ENCODE measurements around the gene LRRC71. TPM values are rescaled to one million over a fixed set of nuclear protein-coding genes. Genes with fewer than 3 reads are reported as not detected.

Gene LRRC71
- total RNA-seq, 3 donors from 2014 or later: not detected

GRCh38 chr1:156936721-156937220, 16.3 kb downstream of the LRRC71 start:
- Histone ChIP-seq H3K9me3 (no peaks in the 10 kb centered on the region), H3K4me3 (no peak overlapping the region), H3K36me3 (no peaks in the 10 kb centered on the region), H3K27me3 (no peaks in the 10 kb centered on the region), H3K27ac (no peak overlapping the region), H3K4me1 (no peaks in the 10 kb centered on the region)
- no peak for TF ChIP-seq POLR2A (IDR thresholded peaks at IDR 0.05)
- TF ChIP-seq, protein P1, sequence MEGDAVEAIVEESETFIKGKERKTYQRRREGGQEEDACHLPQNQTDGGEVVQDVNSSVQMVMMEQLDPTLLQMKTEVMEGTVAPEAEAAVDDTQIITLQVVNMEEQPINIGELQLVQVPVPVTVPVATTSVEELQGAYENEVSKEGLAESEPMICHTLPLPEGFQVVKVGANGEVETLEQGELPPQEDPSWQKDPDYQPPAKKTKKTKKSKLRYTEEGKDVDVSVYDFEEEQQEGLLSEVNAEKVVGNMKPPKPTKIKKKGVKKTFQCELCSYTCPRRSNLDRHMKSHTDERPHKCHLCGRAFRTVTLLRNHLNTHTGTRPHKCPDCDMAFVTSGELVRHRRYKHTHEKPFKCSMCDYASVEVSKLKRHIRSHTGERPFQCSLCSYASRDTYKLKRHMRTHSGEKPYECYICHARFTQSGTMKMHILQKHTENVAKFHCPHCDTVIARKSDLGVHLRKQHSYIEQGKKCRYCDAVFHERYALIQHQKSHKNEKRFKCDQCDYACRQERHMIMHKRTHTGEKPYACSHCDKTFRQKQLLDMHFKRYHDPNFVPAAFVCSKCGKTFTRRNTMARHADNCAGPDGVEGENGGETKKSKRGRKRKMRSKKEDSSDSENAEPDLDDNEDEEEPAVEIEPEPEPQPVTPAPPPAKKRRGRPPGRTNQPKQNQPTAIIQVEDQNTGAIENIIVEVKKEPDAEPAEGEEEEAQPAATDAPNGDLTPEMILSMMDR (IDR thresholded peaks at IDR 0.05): no peak
- TF ChIP-seq POLR2AphosphoS5 (IDR thresholded peaks at IDR 0.05): no peak
- DNase-seq (ENCODE audit: low spot score in 2 of 2): no peak
- intact Hi-C loops (cut with DNase I; ENCODE audit: low total_unique reads): no loop called here

DNA sequence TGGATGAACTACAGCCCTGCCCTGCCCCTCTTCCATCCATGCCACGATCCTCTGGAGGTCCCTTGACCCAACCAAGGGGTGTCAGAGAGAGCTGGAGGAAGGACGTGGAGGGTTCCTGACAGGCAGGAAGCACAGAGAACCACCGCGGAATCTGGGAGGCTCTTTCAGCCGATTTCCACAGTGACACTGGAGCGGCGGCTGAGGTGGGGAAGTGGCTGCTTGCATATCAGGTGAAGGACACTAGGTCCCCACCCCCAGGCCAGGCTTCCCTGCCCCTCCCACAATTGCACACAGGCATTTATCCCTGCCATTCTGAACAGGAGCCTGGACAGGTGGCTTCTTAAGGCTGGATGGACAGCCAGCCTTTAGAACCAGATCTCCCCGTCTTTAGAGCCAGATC, 17.5 kb downstream of the LRRC71 start:
- Histone ChIP-seq H3K36me3 (no peaks in the 10 kb centered on the region), H3K4me1 (no peaks in the 10 kb centered on the region), H3K4me3 (no peak overlapping the region), H3K27me3 (no peaks in the 10 kb centered on the region), H3K27ac (no peak overlapping the region), H3K9me3 (no peaks in the 10 kb centered on the region)
- no peak for TF ChIP-seq POLR2AphosphoS5 (IDR thresholded peaks at IDR 0.05)
- DNase-seq (ENCODE audit: low spot score in 2 of 2): no peak
- intact Hi-C loops (cut with DNase I; ENCODE audit: low total_unique reads): no loop called here

DNA sequence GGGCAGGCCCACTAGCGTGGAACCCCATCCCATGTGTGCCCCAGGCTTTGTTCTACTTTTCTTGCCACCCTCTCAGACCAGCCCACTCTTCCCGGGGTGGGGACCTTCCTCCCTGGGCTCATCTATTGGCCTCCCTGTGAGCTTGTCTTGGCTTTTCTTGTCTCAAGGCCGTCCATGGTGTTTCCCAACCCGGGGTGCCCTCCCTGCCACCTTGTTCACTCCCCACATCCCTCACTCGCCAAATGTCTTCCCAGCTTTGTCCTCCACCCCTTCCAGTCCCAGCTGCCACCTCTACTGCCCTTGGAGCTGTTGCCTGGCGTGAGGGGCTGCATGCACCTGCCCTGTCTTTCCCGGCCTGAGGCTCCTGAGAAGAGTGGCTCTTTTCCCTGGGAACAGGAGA, 18.4 kb downstream of the LRRC71 start:
- DNase-seq (ENCODE audit: low spot score in 2 of 2): no peak
- TF ChIP-seq POLR2AphosphoS5 (IDR thresholded peaks at IDR 0.05) (no peak), POLR2A (IDR thresholded peaks at IDR 0.05) (no peak)
- TF ChIP-seq, protein P1 (IDR thresholded peaks at IDR 0.05): no peak
- no peak overlapping the region for H3K27ac ChIP-seq
- H3K4me3 ChIP-seq: no peak overlapping the region
- H3K4me1 ChIP-seq: no peaks in the 10 kb centered on the region
- H3K27me3 ChIP-seq: no peaks in the 10 kb centered on the region
- H3K9me3 ChIP-seq: no peaks in the 10 kb centered on the region
- intact Hi-C loops (cut with DNase I; ENCODE audit: low total_unique reads): no loop called here
- H3K36me3 ChIP-seq: no peaks in the 10 kb centered on the region

DNA sequence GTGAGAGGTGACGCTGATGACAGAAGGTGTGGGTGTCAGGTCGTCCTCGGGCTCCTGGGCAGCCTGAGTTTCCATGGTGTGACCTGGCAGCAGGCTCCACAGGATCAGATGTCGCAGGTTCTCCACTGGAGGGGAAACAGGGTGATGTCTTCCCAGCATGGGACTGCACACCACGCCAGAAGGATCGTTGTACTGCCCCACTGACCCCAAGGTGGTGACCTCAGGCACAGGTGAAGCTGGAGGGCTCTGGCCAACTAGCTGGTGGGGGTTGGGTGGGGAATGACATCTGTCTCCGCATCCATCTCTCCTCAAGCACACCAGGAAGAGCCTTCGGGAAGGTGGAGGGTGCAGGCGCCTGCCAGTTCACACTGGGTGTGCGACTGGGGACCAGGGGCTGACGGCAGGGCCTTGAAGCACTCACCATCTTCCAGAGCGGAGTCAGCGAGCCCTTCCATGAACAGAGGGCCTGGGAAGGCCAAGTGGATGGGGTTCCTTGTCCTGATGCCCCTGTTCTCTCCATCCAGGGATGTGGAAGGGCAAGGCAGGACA, 19.4 kb downstream of the LRRC71 start:
- H3K9me3 ChIP-seq: no peaks in the 10 kb centered on the region
- H3K4me1 ChIP-seq: no peaks in the 10 kb centered on the region
- no peak for DNase-seq (ENCODE audit: low spot score in 2 of 2)
- no peak overlapping the region for H3K27ac ChIP-seq
- no peaks in the 10 kb centered on the region for H3K36me3 ChIP-seq
- TF ChIP-seq POLR2A (IDR thresholded peaks at IDR 0.05) (no peak), POLR2AphosphoS5 (IDR thresholded peaks at IDR 0.05) (no peak)
- TF ChIP-seq, protein P1 (IDR thresholded peaks at IDR 0.05): no peak
- intact Hi-C loops (cut with DNase I; ENCODE audit: low total_unique reads): no loop called here
- no peak overlapping the region for H3K4me3 ChIP-seq
- H3K27me3 ChIP-seq: no peaks in the 10 kb centered on the region

DNA sequence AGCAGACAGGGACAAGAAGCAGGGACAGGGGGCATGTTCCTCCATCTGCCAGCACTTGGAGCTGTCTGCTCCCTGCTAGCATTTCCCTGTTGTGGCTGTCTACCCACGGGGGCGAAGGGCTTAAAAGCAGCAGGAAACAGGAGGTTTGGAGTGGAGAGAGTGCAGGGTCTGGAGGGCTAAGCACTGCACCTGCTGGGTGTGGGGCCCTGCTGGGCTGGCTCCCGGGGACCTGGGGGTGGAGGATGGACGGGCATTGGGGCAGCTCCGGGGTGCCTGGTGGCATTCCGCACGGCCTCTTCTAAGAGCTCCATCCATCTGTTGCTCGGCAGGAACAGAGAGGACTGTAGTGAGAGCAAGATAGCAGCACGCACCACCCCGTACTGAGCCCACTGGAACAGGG, 21.2 kb downstream of the LRRC71 start:
- no peaks in the 10 kb centered on the region for H3K27me3 ChIP-seq
- no peak overlapping the region for H3K27ac ChIP-seq
- no peaks in the 10 kb centered on the region for H3K4me1 ChIP-seq
- DNase-seq (ENCODE audit: low spot score in 2 of 2): no peak
- TF ChIP-seq, protein P1 (IDR thresholded peaks at IDR 0.05): no peak
- TF ChIP-seq POLR2AphosphoS5 (IDR thresholded peaks at IDR 0.05) (no peak), POLR2A (IDR thresholded peaks at IDR 0.05) (no peak)
- H3K36me3 ChIP-seq: peaks cover 9% of the 10 kb centered on the region
- H3K9me3 ChIP-seq: no peaks in the 10 kb centered on the region
- intact Hi-C loops (cut with DNase I; ENCODE audit: low total_unique reads): no loop called here
- H3K4me3 ChIP-seq: no peak overlapping the region

Data from breast epithelium (tissue), 4 donors.